ENCODE data around the gene KDM4C.

The KDM4C gene

DNA sequence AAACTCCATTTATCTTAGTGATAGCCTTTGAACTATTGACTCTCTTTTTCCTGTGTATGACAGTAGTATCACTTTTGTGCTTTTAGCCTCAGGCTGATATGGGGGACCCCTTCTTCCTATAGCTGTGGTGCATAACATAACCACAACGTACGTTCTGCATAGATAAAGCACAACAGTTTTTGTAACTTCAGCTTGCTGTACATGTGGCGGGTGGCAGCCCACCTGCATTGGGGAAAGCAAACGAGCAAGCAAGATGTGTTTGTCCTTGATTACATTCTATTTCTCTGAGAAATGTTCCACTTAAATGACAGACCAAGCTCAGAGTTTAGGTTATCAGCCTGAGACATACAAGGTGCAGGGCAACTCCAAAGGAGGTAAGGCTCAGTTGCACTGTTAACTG is 309.4 kb downstream of the KDM4C start:
- Histone ChIP-seq H3K9ac (ENCODE audit: low read length) (no peak overlapping the region), H3K4me1 (ENCODE audit: control insufficient read depth, insufficient read depth, low read length) (no peaks in the 10 kb centered on the region), H3K27ac (ENCODE audit: low read depth, low read length) (no peak overlapping the region), H3K4me3 (ENCODE audit: low read length) (no peak overlapping the region), H3K36me3 (ENCODE audit: control insufficient read depth, insufficient read depth, low read length) (no peaks in the 10 kb centered on the region), H3K27me3 (ENCODE audit: control insufficient read depth, insufficient read depth, low read length) (no peaks in the 10 kb centered on the region)

DNA sequence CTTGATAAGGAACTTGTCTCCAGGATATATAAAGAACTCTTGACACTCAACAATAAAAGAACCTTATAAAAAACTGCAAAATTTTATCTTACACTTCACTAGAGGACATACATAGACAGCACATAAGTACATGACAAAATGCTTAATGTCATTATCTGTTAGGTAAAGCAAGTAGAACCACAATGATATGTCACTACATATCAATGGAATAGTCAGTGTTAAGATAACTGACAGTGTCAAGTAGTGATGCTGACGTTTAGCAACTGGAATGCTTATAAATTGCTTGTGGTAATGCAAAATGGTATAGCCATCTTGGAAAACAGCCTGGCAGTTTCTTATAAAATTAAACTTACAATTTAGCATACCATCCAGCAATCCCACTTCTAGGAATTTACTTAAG is 314.1 kb downstream of the KDM4C start:
- Histone ChIP-seq H3K27ac (ENCODE audit: low read depth, low read length) (no peak overlapping the region), H3K36me3 (ENCODE audit: control insufficient read depth, insufficient read depth, low read length) (peaks cover 2% of the 10 kb centered on the region), H3K4me1 (ENCODE audit: control insufficient read depth, insufficient read depth, low read length) (no peaks in the 10 kb centered on the region), H3K4me3 (ENCODE audit: low read length) (no peak overlapping the region), H3K27me3 (ENCODE audit: control insufficient read depth, insufficient read depth, low read length) (no peaks in the 10 kb centered on the region), H3K9ac (ENCODE audit: low read length) (no peak overlapping the region)

DNA sequence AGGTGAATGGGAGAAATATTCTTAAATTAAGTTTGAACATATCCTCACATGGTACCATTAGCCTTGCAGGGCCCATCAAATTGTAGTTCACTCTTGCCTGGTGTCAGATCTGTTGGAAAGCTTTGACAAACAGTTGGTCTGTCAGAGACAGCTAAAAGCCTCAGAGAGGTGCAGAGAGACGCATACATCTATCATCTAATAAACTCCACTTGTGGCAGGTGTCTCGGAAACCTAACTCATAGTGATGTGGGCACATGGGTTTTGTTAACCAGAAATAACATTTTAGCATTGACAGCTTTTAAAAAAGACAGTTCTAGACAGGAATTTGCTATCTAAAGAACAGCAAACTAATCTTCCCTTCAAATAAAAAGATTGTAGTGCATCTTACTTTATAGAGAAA is 315.9 kb downstream of the KDM4C start:
- Histone ChIP-seq H3K36me3 (ENCODE audit: control insufficient read depth, insufficient read depth, low read length) (peaks cover 2% of the 10 kb centered on the region), H3K4me3 (ENCODE audit: low read length) (no peak overlapping the region), H3K4me1 (ENCODE audit: control insufficient read depth, insufficient read depth, low read length) (no peaks in the 10 kb centered on the region), H3K9ac (ENCODE audit: low read length) (no peak overlapping the region), H3K27me3 (ENCODE audit: control insufficient read depth, insufficient read depth, low read length) (no peaks in the 10 kb centered on the region), H3K27ac (ENCODE audit: low read depth, low read length) (no peak overlapping the region)

DNA sequence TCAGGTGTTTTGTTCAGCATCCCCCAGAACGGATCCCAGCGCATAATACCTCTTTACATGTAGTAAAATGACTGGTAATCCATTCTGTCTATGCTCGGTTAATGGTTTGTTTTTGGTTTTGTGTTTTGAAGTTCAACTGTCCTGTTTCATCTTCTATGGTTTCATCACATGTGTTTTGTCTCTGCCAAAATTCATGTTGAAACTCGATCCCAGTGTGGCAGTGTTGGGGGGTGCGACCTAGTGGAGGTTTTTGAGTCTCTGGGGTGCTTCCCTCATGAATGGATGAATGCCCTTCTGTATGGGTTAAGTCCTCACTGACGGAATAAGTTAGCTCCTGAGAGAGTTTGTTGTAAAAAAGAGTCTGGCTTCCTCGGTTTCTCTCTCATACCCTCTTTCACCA is 317.4 kb downstream of the KDM4C start:
- H3K36me3 ChIP-seq (ENCODE audit: control insufficient read depth, insufficient read depth, low read length): peaks cover 2% of the 10 kb centered on the region

DNA sequence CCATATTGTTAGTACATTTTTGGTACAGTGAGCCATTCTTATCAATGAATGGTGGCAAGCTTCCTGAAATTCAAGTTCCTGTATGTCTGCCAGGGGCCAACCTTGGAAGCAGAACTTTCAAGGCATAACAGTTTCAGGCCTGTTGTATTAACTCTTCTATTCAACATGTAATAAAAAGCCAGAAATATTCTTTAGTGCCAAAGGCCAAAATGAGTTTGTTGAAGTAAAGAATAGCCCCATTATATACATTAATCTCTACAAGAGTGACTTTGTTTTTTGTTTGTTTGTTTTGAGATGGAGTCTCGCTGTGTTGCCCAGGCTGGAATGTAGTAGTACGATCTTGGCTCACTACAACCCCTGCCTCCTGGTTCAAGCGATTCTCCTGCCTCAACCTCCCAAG is 321.3 kb downstream of the KDM4C start:
- no peak overlapping the region for H3K9ac ChIP-seq (ENCODE audit: low read length)
- no peak overlapping the region for H3K4me3 ChIP-seq (ENCODE audit: low read length)
- no peaks in the 10 kb centered on the region for H3K27me3 ChIP-seq (ENCODE audit: control insufficient read depth, insufficient read depth, low read length)
- no peak overlapping the region for H3K27ac ChIP-seq (ENCODE audit: low read depth, low read length)
- no peaks in the 10 kb centered on the region for H3K4me1 ChIP-seq (ENCODE audit: control insufficient read depth, insufficient read depth, low read length)
- H3K36me3 ChIP-seq (ENCODE audit: control insufficient read depth, insufficient read depth, low read length): peaks cover 6% of the 10 kb centered on the region

More for the DNA sequence above, 317.4 kb downstream of the KDM4C start:
- Histone ChIP-seq H3K9ac (ENCODE audit: low read length) (no peak overlapping the region), H3K4me1 (ENCODE audit: control insufficient read depth, insufficient read depth, low read length) (no peaks in the 10 kb centered on the region), H3K27me3 (ENCODE audit: control insufficient read depth, insufficient read depth, low read length) (no peaks in the 10 kb centered on the region), H3K4me3 (ENCODE audit: low read length) (no peak overlapping the region), H3K27ac (ENCODE audit: low read depth, low read length) (no peak overlapping the region)

DNA sequence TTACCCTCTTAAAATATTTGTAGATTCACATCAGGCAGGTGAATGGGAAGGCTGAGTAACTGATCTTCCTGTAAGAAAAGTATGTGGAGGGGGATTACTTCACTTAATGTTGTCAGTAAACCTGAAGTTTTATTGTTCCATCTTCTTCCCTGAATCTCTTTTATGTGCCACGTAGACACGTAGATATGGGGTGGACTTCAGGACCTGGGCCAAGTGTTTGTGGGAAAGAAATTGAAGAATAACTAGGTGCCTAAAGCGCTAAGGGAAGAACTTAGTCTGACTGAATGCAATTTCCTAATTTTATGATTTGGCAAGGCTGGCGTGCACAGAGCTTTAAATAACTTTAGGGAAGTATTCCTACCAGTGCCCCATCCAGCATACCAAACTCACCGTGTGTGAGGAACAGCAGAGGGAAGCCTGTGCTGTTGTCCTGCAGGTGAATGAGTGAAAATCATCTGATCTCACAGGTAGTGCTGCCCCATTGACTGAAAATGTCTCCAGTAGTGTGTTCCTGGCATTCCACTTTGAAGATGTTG is 323.4 kb downstream of the KDM4C start:
- Histone ChIP-seq H3K9ac (ENCODE audit: low read length) (no peak overlapping the region), H3K36me3 (ENCODE audit: control insufficient read depth, insufficient read depth, low read length) (peaks cover 6% of the 10 kb centered on the region), H3K27me3 (ENCODE audit: control insufficient read depth, insufficient read depth, low read length) (no peaks in the 10 kb centered on the region), H3K27ac (ENCODE audit: low read depth, low read length) (no peak overlapping the region), H3K4me3 (ENCODE audit: low read length) (no peak overlapping the region), H3K4me1 (ENCODE audit: control insufficient read depth, insufficient read depth, low read length) (no peaks in the 10 kb centered on the region)

DNA sequence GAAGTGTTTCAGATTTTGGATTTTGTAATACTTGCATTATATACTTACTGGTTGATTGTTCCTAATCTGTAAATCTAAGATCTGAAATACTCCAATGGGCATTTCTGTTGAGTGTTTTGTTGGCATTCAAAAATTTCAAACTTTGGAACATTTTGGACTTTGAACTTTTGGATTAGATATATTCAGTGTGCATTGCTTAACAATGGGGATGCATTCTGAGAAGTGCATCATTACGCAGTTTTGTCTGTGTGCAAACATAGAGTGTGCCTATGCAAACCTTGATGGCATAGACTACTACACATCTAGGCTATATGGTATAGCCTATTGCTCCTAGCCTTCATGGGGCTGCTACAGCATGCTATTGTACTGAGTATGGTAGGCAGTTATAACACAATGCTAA is 325.4 kb downstream of the KDM4C start:
- Histone ChIP-seq H3K36me3 (ENCODE audit: control insufficient read depth, insufficient read depth, low read length) (peaks cover 6% of the 10 kb centered on the region), H3K4me3 (ENCODE audit: low read length) (no peak overlapping the region), H3K27me3 (ENCODE audit: control insufficient read depth, insufficient read depth, low read length) (no peaks in the 10 kb centered on the region)

DNA sequence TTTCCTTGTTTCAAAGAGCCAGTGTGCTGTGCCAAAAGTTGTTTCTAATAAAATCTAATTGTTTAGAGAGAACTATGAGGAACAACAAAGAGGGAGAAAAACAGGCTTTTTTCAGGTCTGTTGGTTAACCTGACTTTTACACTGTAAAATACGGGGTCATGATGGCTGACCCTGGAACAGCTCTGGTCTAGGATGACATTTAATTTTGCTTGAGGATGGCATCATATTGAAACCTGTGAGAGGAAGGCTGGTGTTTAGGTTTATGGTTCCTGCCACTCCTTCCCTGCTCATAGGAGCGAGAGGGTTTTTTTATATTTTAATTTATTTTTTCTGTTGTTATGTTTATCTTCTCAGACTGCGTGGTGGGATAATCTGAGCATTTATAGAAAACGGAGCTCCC is 327.6 kb downstream of the KDM4C start:
- Histone ChIP-seq H3K27ac (ENCODE audit: low read depth, low read length) (no peak overlapping the region), H3K27me3 (ENCODE audit: control insufficient read depth, insufficient read depth, low read length) (no peaks in the 10 kb centered on the region), H3K4me3 (ENCODE audit: low read length) (no peak overlapping the region), H3K9ac (ENCODE audit: low read length) (no peak overlapping the region), H3K36me3 (ENCODE audit: control insufficient read depth, insufficient read depth, low read length) (peaks cover 6% of the 10 kb centered on the region), H3K4me1 (ENCODE audit: control insufficient read depth, insufficient read depth, low read length) (no peaks in the 10 kb centered on the region)

More for the DNA sequence above, 325.4 kb downstream of the KDM4C start:
- H3K4me1 ChIP-seq (ENCODE audit: control insufficient read depth, insufficient read depth, low read length): no peaks in the 10 kb centered on the region
- no peak overlapping the region for H3K27ac ChIP-seq (ENCODE audit: low read depth, low read length)
- no peak overlapping the region for H3K9ac ChIP-seq (ENCODE audit: low read length)

DNA sequence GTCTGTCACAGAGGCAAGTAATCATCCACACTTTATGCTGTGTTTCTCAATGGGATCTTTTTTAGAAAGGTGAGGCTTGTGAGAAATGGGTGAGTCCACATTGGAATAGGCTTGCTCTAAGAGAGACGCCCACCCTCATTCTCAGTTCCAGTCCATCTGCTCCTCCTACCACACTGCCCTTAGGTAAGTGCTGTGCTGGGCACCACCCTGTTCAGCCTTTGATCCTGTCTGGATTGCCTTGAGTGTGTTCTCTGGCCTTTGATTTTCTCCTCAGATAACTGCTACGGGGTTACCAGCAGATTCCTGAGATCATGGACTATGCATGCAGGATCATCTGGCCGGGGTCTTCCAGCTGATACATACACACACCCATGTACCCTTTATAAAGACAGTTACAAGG is 328.6 kb downstream of the KDM4C start:
- Histone ChIP-seq H3K9ac (ENCODE audit: low read length) (no peak overlapping the region), H3K27me3 (ENCODE audit: control insufficient read depth, insufficient read depth, low read length) (no peaks in the 10 kb centered on the region), H3K27ac (ENCODE audit: low read depth, low read length) (no peak overlapping the region), H3K36me3 (ENCODE audit: control insufficient read depth, insufficient read depth, low read length) (peaks cover 5% of the 10 kb centered on the region), H3K4me3 (ENCODE audit: low read length) (no peak overlapping the region), H3K4me1 (ENCODE audit: control insufficient read depth, insufficient read depth, low read length) (no peaks in the 10 kb centered on the region)

DNA sequence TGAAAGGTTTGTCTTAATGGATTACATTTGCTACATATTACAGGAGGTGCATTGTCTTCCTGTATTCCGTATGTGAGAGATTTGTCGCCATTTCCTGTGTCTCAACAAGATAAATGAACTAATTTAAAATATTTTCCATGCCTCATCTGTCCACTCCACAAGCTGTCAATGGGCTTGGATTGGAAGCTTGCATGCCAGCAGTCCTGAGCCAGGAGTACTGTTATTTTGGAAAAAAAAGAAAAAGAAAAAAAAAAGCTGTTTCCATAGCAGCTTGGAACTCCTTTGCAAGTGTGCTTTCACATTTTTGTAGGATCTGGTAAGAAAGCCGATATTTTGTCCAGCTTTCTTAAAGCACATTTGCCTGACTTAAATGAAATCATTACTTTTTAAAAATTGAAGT is 330.8 kb downstream of the KDM4C start:
- H3K4me1 ChIP-seq (ENCODE audit: control insufficient read depth, insufficient read depth, low read length): no peaks in the 10 kb centered on the region
- no peak overlapping the region for H3K9ac ChIP-seq (ENCODE audit: low read length)
- H3K27ac ChIP-seq (ENCODE audit: low read depth, low read length): no peak overlapping the region
- peaks cover 4% of the 10 kb centered on the region for H3K36me3 ChIP-seq (ENCODE audit: control insufficient read depth, insufficient read depth, low read length)
- no peaks in the 10 kb centered on the region for H3K27me3 ChIP-seq (ENCODE audit: control insufficient read depth, insufficient read depth, low read length)
- H3K4me3 ChIP-seq (ENCODE audit: low read length): no peak overlapping the region

DNA sequence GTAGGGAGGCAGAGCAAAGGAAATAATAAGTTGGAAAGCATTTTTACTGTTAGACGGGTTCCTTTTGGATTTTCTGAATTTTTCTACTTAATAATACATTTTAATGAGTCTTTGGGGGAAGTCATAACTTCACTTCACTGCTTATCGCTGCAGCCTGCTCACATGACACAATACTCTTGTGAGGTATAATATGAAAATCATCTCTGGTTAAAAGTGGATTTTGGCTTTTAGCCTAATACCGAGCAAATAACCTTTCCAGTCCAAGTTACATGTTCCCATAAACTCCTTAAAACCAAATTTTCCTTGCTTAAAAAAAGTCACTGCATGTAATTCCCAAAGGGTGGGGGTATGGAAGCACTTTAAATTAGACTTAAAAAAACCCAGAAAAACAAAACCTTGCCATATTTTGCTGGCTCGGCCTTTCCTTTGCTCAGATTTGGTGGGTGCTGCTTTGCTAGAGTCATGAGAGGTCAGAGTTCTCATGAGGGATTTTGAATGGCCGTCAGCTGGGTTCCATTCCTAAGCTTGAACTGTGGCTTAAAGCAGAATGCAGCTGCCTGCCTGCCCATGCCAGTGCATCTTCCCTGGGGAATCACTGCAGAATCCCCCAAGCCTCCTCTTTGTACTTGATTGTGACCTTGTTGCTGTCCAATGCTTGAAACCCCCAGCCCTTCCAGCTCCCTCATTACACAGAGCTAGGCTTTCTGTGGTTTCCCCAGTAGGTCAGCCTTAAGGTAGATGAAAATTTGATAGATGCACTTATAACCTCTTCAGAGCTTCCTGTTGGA is 331.8 kb downstream of the KDM4C start:
- Histone ChIP-seq H3K27ac (ENCODE audit: low read depth, low read length) (no peak overlapping the region), H3K36me3 (ENCODE audit: control insufficient read depth, insufficient read depth, low read length) (peaks cover 4% of the 10 kb centered on the region), H3K27me3 (ENCODE audit: control insufficient read depth, insufficient read depth, low read length) (no peaks in the 10 kb centered on the region), H3K9ac (ENCODE audit: low read length) (no peak overlapping the region), H3K4me3 (ENCODE audit: low read length) (no peak overlapping the region), H3K4me1 (ENCODE audit: control insufficient read depth, insufficient read depth, low read length) (no peaks in the 10 kb centered on the region)

DNA sequence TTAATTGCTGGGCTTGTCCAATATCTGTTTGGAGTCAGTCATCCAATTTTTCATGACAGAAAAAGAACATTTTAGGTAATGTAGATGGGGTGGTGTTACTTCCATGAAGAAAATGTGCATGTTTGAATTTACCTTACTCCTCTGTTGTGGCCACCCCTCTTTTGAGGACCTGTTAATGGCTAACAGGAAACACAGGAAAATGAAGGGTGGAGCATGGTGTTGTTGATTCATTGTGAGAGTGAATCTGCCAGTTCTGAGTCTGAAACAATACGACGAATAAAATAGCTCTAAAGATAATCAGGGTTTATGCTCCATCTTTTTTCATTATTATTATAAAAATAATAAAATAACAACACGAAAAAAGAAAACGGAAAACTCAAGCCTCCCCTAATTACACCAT is 335.3 kb downstream of the KDM4C start:
- no peaks in the 10 kb centered on the region for H3K4me1 ChIP-seq (ENCODE audit: control insufficient read depth, insufficient read depth, low read length)
- H3K36me3 ChIP-seq (ENCODE audit: control insufficient read depth, insufficient read depth, low read length): peaks cover 2% of the 10 kb centered on the region
- H3K9ac ChIP-seq (ENCODE audit: low read length): no peak overlapping the region
- H3K27me3 ChIP-seq (ENCODE audit: control insufficient read depth, insufficient read depth, low read length): no peaks in the 10 kb centered on the region
- no peak overlapping the region for H3K27ac ChIP-seq (ENCODE audit: low read depth, low read length)
- H3K4me3 ChIP-seq (ENCODE audit: low read length): no peak overlapping the region

DNA sequence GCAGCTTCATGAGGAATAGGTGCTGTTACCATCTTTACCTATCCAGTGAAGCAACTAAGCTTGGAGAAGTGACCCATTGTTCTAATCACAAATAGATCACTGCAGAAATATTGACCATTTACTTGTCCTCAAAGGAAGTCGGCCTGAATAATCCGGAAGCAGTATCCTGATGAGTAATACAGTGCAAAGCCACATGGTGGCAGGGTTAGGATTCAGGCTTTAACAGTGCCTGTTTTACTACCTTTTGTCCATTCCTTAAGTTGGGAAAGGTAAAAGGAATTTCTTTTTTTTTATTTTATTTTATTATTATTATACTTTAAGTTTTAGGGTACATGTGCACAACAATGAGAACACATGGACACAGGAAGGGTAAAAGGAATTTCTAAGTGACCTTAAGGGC is 336.3 kb downstream of the KDM4C start:
- Histone ChIP-seq H3K27ac (ENCODE audit: low read depth, low read length) (no peak overlapping the region), H3K4me1 (ENCODE audit: control insufficient read depth, insufficient read depth, low read length) (no peaks in the 10 kb centered on the region), H3K36me3 (ENCODE audit: control insufficient read depth, insufficient read depth, low read length) (peaks cover 2% of the 10 kb centered on the region), H3K27me3 (ENCODE audit: control insufficient read depth, insufficient read depth, low read length) (no peaks in the 10 kb centered on the region), H3K9ac (ENCODE audit: low read length) (no peak overlapping the region), H3K4me3 (ENCODE audit: low read length) (no peak overlapping the region)

Measured in rectal smooth muscle tissue (tissue), 1 donor.